HepG2 (cell line): ENCODE data around the gene INTS7. TPM values are rescaled to one million over a fixed set of nuclear protein-coding genes. Genes with fewer than 3 reads are reported as not detected.
A peak's percentile ranks its signal among the peaks of the same experiment; 100 is the strongest.

Experiments used
- ARID4A ChIP-seq: sonication (generic); formaldehyde crosslinking; IDR thresholded peaks from 2 replicates; pipeline ENCODE4 v1.5.0; 2020; ENCODE audit warnings: mild to moderate bottlenecking, missing genetic modification reagents, borderline replicate concordance
- GFI1 ChIP-seq: sonication (generic); formaldehyde crosslinking; IDR thresholded peaks from 2 replicates; pipeline ENCODE4 v1.5.0; 2020; ENCODE audit warnings: missing genetic modification reagents, mild to moderate bottlenecking, borderline replicate concordance
- NKX3-1 ChIP-seq: sonication (generic); formaldehyde crosslinking; IDR thresholded peaks from 2 replicates; pipeline ENCODE4 v1.5.0; 2020; ENCODE audit warnings: missing genetic modification reagents
- NR2F2 ChIP-seq: IDR thresholded peaks from 2 replicates; pipeline ENCODE4 v1.6.1; 2012; ENCODE audit warnings: low read depth, inconsistent platforms, borderline replicate concordance
- POLR2AphosphoS5 ChIP-seq: IDR thresholded peaks from 2 replicates; pipeline ENCODE4 v1.6.1; 2012; ENCODE audit warnings: low read depth, low read length
- POLR2G ChIP-seq: fragments of 200-400 bp; formaldehyde crosslinking; IDR thresholded peaks from 2 replicates; pipeline ENCODE4 v1.6.1; 2018; ENCODE audit warnings: mild to moderate bottlenecking, low read depth, low read length, moderate library complexity
- REST ChIP-seq, 2 experiments: IDR thresholded peaks; 2 replicates each; pipeline ENCODE4 v1.6.1; 2011 to 2012; ENCODE audit warnings: low read length in 2 of 2, borderline replicate concordance in 1 of 2, low read depth in 1 of 2, mild to moderate bottlenecking in 1 of 2, moderate library complexity in 1 of 2
- ZBTB7A ChIP-seq: sonication (generic); formaldehyde crosslinking; IDR thresholded peaks from 2 replicates; pipeline ENCODE4 v1.8.0; 2022; ENCODE audit warnings: mild to moderate bottlenecking, missing genetic modification reagents
- ZNF354B ChIP-seq: sonication (generic); formaldehyde crosslinking; IDR thresholded peaks from 2 replicates; pipeline ENCODE4 v1.8.0; 2022; ENCODE audit warnings: mild to moderate bottlenecking, missing genetic modification reagents
- ZNF432 ChIP-seq: sonication (generic); formaldehyde crosslinking; IDR thresholded peaks from 2 replicates; pipeline ENCODE4 v1.5.0; 2020; ENCODE audit warnings: missing genetic modification reagents, mild to moderate bottlenecking, borderline replicate concordance
- ZNF550 ChIP-seq: sonication (generic); formaldehyde crosslinking; IDR thresholded peaks from 2 replicates; pipeline ENCODE4 v1.4.0; 2020; ENCODE audit warnings: mild to moderate bottlenecking, missing genetic modification reagents, borderline replicate concordance
- ZNF589 ChIP-seq: sonication (generic); formaldehyde crosslinking; conservative IDR thresholded peaks from 2 replicates; pipeline ENCODE4 v1.8.0; 2022; ENCODE audit warnings: mild to moderate bottlenecking, moderate library complexity, missing genetic modification reagents
- ZNF740 ChIP-seq: sonication (generic); formaldehyde crosslinking; IDR thresholded peaks from 2 replicates; pipeline ENCODE4 v1.4.0; 2020; ENCODE audit warnings: missing genetic modification reagents
- ZNF775 ChIP-seq: sonication (generic); formaldehyde crosslinking; IDR thresholded peaks from 2 replicates; pipeline ENCODE4 v1.4.0; 2020; ENCODE audit warnings: missing genetic modification reagents, mild to moderate bottlenecking, moderate library complexity, borderline replicate concordance
- polyA plus RNA-seq, 8 experiments: library from polyadenylated mRNA; depleted of rRNA in 3 of 8; stranded (reverse) in 7 of 8; unstranded in 1 of 8; fragments of >200 nt; fragmentation: Illumina TruSeq in 4 of 8; extraction: Trizol in 4 of 8; gene quantifications; 2 replicates each; pipeline versions ENCODE4 v1.2.1 to v1.2.3, GENCODE V29; 2011 to 2016; ENCODE audit warnings: low read depth in 4 of 8, missing spikeins in 1 of 8, mixed read lengths in 1 of 8; ENCODE audit not compliant: insufficient read depth in 1 of 8
- total RNA-seq, 5 experiments: library from RNA; depleted of rRNA; stranded (reverse); fragments of >200 nt; fragmentation: Illumina TruSeq; extraction: Trizol; gene quantifications; 2 replicates each; pipeline ENCODE4 v1.2.3, GENCODE V29; 2016; ENCODE audit warnings: low read depth in 1 of 5
- TF ChIP-seq, protein P1 (sequence below): sonication (generic); formaldehyde crosslinking; IDR thresholded peaks from 2 replicates; pipeline ENCODE4 v1.5.0; 2020; ENCODE audit warnings: missing genetic modification reagents
- TF ChIP-seq, protein P2 (sequence below): sonication (generic); formaldehyde crosslinking; IDR thresholded peaks from 2 replicates; pipeline ENCODE4 v1.5.0; 2020; ENCODE audit warnings: mild to moderate bottlenecking, missing genetic modification reagents

INTS7 gene
- total and polyA plus RNA-seq, 2 of the 13 experiments (the other 11 are each of a cell fraction or from before 2014, with no cell fraction given): 18.3 to 22.4 TPM

DNA sequence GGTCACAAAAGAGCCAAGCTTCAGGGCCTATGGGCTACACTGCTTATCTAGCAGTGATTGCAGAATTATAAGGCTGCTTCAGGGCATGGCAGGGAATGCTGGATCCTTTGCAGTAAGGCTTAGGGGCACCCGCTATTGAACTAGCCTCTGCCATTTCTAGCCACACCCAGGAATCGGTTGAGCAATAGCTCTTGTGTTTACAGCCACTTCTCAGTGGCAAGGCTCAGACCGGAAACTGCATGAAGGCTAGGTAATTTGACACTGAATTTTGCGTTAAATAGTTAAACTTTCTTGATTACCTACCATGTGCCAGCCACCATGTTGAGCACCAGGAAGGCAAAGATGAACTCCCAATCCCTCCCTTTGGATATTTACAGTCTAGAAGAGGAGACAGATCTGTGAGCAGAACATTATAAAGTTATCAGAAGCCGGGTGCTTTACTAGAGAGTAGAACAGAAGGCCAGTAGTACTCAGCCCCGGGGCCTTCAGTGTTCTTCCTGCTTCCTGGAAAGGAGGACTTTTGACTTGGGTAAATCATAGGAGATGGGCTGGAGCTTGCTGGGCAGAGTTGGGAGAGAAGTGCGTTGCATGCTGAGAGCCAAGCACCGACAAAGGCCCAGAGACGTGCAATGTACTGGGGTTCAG, 106.2 kb downstream of the INTS7 start (continued):
- TF ChIP-seq REST (IDR thresholded peaks at IDR 0.05; ENCODE audit: borderline replicate concordance in 1 of 2, low read depth in 1 of 2, low read length in 2 of 2) (no peak), ZNF550 (no peak), ZNF740 (CRISPR knock-in tag) (no peak), ZNF589 (CRISPR knock-in tag) (no peak), POLR2AphosphoS5 (no peak; the same call in 1 of the 2 replicates), ZNF354B (CRISPR knock-in tag) (no peak), ZBTB7A (CRISPR knock-in tag) (no peak), ARID4A (CRISPR knock-in tag) (peak; percentile 65; the same call in 1 of the 2 replicates), NR2F2 (no peak), ZNF432 (CRISPR knock-in tag) (no peak), GFI1 (CRISPR knock-in tag) (no peak; the same call in 1 of the 2 replicates), ZNF775 (CRISPR knock-in tag) (no peak), POLR2G (peak; percentile 49; the same call in 1 of the 2 replicates), NKX3-1 (no peak; the same call in 1 of the 2 replicates)
- TF ChIP-seq, protein P1, sequence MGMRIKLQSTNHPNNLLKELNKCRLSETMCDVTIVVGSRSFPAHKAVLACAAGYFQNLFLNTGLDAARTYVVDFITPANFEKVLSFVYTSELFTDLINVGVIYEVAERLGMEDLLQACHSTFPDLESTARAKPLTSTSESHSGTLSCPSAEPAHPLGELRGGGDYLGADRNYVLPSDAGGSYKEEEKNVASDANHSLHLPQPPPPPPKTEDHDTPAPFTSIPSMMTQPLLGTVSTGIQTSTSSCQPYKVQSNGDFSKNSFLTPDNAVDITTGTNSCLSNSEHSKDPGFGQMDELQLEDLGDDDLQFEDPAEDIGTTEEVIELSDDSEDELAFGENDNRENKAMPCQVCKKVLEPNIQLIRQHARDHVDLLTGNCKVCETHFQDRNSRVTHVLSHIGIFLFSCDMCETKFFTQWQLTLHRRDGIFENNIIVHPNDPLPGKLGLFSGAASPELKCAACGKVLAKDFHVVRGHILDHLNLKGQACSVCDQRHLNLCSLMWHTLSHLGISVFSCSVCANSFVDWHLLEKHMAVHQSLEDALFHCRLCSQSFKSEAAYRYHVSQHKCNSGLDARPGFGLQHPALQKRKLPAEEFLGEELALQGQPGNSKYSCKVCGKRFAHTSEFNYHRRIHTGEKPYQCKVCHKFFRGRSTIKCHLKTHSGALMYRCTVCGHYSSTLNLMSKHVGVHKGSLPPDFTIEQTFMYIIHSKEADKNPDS (CRISPR knock-in tag): no peak
- TF ChIP-seq, protein P2, sequence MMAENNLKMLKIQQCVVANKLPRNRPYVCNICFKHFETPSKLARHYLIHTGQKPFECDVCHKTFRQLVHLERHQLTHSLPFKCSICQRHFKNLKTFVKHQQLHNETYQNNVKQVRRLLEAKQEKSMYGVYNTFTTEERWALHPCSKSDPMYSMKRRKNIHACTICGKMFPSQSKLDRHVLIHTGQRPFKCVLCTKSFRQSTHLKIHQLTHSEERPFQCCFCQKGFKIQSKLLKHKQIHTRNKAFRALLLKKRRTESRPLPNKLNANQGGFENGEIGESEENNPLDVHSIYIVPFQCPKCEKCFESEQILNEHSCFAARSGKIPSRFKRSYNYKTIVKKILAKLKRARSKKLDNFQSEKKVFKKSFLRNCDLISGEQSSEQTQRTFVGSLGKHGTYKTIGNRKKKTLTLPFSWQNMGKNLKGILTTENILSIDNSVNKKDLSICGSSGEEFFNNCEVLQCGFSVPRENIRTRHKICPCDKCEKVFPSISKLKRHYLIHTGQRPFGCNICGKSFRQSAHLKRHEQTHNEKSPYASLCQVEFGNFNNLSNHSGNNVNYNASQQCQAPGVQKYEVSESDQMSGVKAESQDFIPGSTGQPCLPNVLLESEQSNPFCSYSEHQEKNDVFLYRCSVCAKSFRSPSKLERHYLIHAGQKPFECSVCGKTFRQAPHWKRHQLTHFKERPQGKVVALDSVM (CRISPR knock-in tag): no peak
